Vagina (tissue), 2 donors: ENCODE data around the gene ERF.

ENCODE experiments used
- CTCF ChIP-seq, 3 experiments: fragments of 450-650 bp in 2 of 3; fragments of 200-600 bp in 1 of 3; sonication (generic) in 1 of 3; IDR thresholded peaks; one replicate each; pipeline ENCODE4 v1.5.1; 2017 to 2019; ENCODE audit warnings: antibody characterized with exemption in 3 of 3, mild to moderate bottlenecking in 2 of 3, moderate library complexity in 2 of 3
- POLR2A ChIP-seq, 2 donors: fragments of 450-650 bp; IDR thresholded peaks; one replicate each; pipeline ENCODE4 v1.6.1; 2017; ENCODE audit warnings: antibody characterized with exemption in 2 of 2, mild to moderate bottlenecking in 2 of 2, moderate library complexity in 2 of 2

DNA sequence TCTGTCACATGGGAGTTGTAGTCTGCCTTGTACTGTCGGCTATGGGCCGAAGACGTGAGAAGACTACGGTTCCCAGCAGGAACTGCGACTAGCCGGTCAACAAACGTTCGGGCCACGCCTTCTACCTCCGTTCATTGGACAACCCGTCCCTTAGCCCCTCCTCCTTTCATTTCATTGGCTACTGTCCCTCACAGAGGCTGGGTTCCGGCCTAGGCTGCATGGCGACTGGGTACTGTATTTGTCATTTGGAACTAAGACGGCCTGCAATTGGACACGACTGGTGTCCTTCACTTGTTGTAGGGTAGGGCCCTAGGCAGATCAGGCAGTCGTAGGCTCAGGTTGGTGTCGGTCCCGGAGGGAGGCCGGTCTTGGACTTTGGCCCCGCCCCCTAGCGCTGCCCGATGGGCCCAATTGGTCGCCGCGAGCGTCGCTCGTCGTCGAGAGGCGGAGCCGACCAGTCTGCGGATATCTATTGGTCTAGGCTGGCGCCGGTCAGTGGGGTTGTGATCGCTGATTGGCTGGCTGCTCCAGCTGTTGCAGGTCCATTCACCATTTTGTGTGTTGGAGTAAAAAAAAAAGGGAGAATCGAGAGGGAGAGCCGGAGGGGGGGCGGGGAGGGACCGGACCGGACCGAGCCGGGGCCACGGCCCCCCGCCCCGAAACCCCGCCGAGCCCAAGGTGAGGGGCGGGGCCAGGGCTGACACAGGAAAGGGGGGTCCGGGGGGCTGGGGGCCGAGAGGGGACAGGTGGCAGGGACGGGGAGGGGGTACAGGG is 14.0 kb upstream of the ERF start, which contains the start of gene CIC:
- no peak for TF ChIP-seq CTCF (IDR thresholded peaks at IDR 0.05)
- TF ChIP-seq POLR2A (IDR thresholded peaks at IDR 0.05), result no peak
